Measurements from ENCODE around the gene BAZ1B. TPM values are rescaled to one million over a fixed set of nuclear protein-coding genes. Genes with fewer than 3 reads are reported as not detected.

The BAZ1B gene
- total and polyA plus RNA-seq, 2 of the 4 experiments (the other 2 are of a cell fraction) = 20.2 to 45.0 TPM

DNA sequence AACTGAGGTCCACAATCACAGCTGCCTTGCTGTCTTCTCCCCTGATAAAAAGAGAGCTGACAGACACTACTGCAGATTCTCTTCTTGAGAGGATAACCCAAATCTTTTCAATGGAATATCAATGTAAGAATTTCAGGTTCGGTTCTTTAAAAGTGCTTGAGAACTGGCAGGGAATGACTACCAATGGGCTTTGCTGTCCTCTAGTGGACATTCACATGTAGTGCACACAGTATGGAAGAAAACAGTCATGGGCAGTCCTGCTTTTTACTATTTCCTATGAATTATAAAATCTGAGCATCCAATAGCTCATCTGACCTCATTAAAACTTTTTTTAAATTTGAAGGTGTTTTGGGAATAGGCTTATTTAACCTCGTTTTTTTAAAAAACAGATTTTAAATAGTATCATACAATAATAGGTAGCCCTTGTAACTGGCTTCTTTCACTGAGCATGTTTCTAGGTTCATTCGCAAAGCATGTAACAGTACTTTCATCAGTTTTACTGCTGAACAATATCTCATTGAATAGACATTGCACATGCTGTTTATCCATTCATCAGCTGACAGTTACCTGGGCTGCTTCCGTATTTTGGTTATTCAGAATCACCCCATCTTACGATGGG lies 70.2 kb downstream of the BAZ1B start:
- no peak overlapping the region for H3K27ac ChIP-seq (ENCODE audit: insufficient read depth, low read length)
- H2AFZ ChIP-seq (replicated peaks; ENCODE audit: low read length, poor library complexity) = no peak overlapping the region
- no peak overlapping the region for H4K91ac ChIP-seq (ENCODE audit: insufficient read depth, low read depth, low read length)
- H2AK9ac ChIP-seq (replicated peaks; ENCODE audit: low read depth, low read length, poor library complexity) = no peak overlapping the region
- in situ Hi-C loops (cut with MboI; ENCODE audit: low sequenced_read_pairs) (no loop called here), dilution Hi-C loops (cut with HindIII; ENCODE audit: low sequenced_read_pairs, unreplicated experiment) (no loop called here), intact Hi-C loops (cut with micrococcal nuclease) (loop anchor here (1.0 kb wide), 2 partner anchors 110 to 128 kb away; no protein-coding TSS in a partner anchor)
- no peaks in the 10 kb centered on the region for H3K9me1 ChIP-seq (ENCODE audit: insufficient read depth, low read length)
- H2BK15ac ChIP-seq (ENCODE audit: low read depth, low read length) = no peak overlapping the region
- H3K27me3 ChIP-seq (ENCODE audit: control insufficient read depth, insufficient read depth, low read length) = no peaks in the 10 kb centered on the region
- no peak overlapping the region for H3K14ac ChIP-seq (replicated peaks; ENCODE audit: low read depth, low read length)
- DNase-seq (peak; percentile 74), ATAC-seq (ENCODE audit: low read depth) (peak; percentile 79)
- TF ChIP-seq RFX5 (IDR thresholded peaks at IDR 0.05; ENCODE audit: low read depth, low read length) (no peak), RAD21 (IDR thresholded peaks at IDR 0.05; ENCODE audit: low read length) (peak; percentile 98), BHLHE40 (IDR thresholded peaks at IDR 0.05; ENCODE audit: low read depth, low read length) (no peak), SMC3 (IDR thresholded peaks at IDR 0.05; ENCODE audit: low read depth, low read length) (peak; percentile 93), NFE2L2 (IDR thresholded peaks at IDR 0.05; ENCODE audit: low read depth, low read length) (no peak), MAFK (IDR thresholded peaks at IDR 0.05; ENCODE audit: low read depth, low read length) (no peak), CTCF (conservative IDR thresholded peaks at IDR 0.05; ENCODE audit: low read depth, low read length) (peak; percentile 98), POLR2A (IDR thresholded peaks at IDR 0.05; ENCODE audit: low read depth, low read length) (peak; percentile 44; the same call in 1 of the 2 replicates)
- H2BK120ac ChIP-seq (ENCODE audit: low read depth, low read length) = no peak overlapping the region
- no peak overlapping the region for H2AK5ac ChIP-seq (ENCODE audit: low read depth, low read length)
- H3K79me1 ChIP-seq (ENCODE audit: low read depth in 1 of 2, low read length in 2 of 2) = peaks cover 10 to 49% of the 10 kb centered on the region in 2 experiments
- H3K36me3 ChIP-seq (ENCODE audit: control insufficient read depth, insufficient read depth, low read length) = peaks cover 43% of the 10 kb centered on the region
- H3K4me1 ChIP-seq (ENCODE audit: control insufficient read depth, insufficient read depth, low read length) = peaks cover 17% of the 10 kb centered on the region
- no peak overlapping the region for H3K9ac ChIP-seq (ENCODE audit: low read depth, low read length)
- no TSS peak for BruUV-seq (replicated peaks)
- H3K4me3 ChIP-seq (ENCODE audit: insufficient read depth, low read depth, low read length) = no peak overlapping the region
- 94% methylated on average over 3 of the region's 5 CpGs; no CpG with 5 or more reads in 1 of the 2 experiments for WGBS, 2 experiments (ENCODE audit: extremely low coverage in 2 of 2, insufficient read length in 1 of 2)
- H2BK5ac ChIP-seq (ENCODE audit: low read depth, low read length, poor library complexity, severe bottlenecking) = no peak overlapping the region
- no peak overlapping the region for H2BK20ac ChIP-seq (ENCODE audit: low read depth, low read length)
- CTCF ChIA-PET = interaction anchor here (0.6 to 1.3 kb wide), 4 partner anchors 10 to 128 kb away, joined by 3 to 6 read pairs (median 4); no protein-coding TSS in a partner anchor
- H3K56ac ChIP-seq (ENCODE audit: extremely low read depth, insufficient read depth, low read length) = no peak overlapping the region
- POLR2A ChIA-PET (ENCODE audit: unreplicated experiment) = no interaction called here
- no peak overlapping the region for H3K23ac ChIP-seq (ENCODE audit: low read depth, low read length)
- no peak overlapping the region for H3K4me2 ChIP-seq (ENCODE audit: low read depth, low read length)
- no peak overlapping the region for H4K5ac ChIP-seq (ENCODE audit: low read depth, low read length)
- H4K20me1 ChIP-seq (ENCODE audit: insufficient read depth, low read length) = peaks cover 6% of the 10 kb centered on the region; the same call in 1 of the 2 replicates
- H3K9me3 ChIP-seq (ENCODE audit: control insufficient read depth, insufficient read depth, low read length) = no peaks in the 10 kb centered on the region
- no peak overlapping the region for H3K4ac ChIP-seq (ENCODE audit: low read depth, low read length)
- H4K8ac ChIP-seq (ENCODE audit: low read depth in 2 of 2, low read length in 2 of 2) = no peak overlapping the region
- H3K18ac ChIP-seq (ENCODE audit: low read depth, low read length) = no peak overlapping the region
